Effector memory CD4-positive, alpha-beta T cell (primary cell): ENCODE measurements around the gene MAGEB16.

ENCODE experiments used
- DNase-seq, 3 donors: peaks; one replicate each; pipeline ENCODE4 v3.0.0-alpha.2; 2020
- H3K27ac ChIP-seq: 2 replicates; pipeline ENCODE4 v1.7.0; 2013; ENCODE audit warnings: mild to moderate bottlenecking, low read length, moderate library complexity; ENCODE audit not compliant: insufficient read depth, poor library complexity, severe bottlenecking
- H3K27me3 ChIP-seq: replicated peaks from 2 replicates; pipeline ENCODE4 v1.7.0; 2013; ENCODE audit warnings: mild to moderate bottlenecking, low read length; ENCODE audit not compliant: insufficient read depth, control insufficient read depth, poor library complexity, severe bottlenecking
- H3K36me3 ChIP-seq: 2 replicates; pipeline ENCODE4 v1.7.0; 2013; ENCODE audit warnings: mild to moderate bottlenecking, low read length, moderate library complexity; ENCODE audit not compliant: control insufficient read depth, insufficient read depth
- H3K4me1 ChIP-seq: 2 replicates; pipeline ENCODE4 v1.7.0; 2013; ENCODE audit warnings: low read length, mild to moderate bottlenecking; ENCODE audit not compliant: control insufficient read depth, insufficient read depth, poor library complexity, severe bottlenecking
- H3K4me3 ChIP-seq: 2 replicates; pipeline ENCODE4 v1.7.0; 2013; ENCODE audit warnings: low read length, low read depth, mild to moderate bottlenecking; ENCODE audit not compliant: insufficient read depth, poor library complexity, severe bottlenecking
- H3K9me3 ChIP-seq: 2 replicates; pipeline ENCODE4 v1.7.0; 2013; ENCODE audit warnings: mild to moderate bottlenecking, low read length, moderate library complexity; ENCODE audit not compliant: control insufficient read depth
- total RNA-seq, 3 donors: gene quantifications; one replicate each; lab custom pipeline; 2026; lab: John Stamatoyannopoulos, UW

Gene MAGEB16
- 0 reads per million in 3 donors for total RNA-seq

GRCh38 chrX:35798042-35798441, at the start of gene MAGEB16:
Gene MAGEB16, plus strand, starts transcription at chrX:35798342. Its CDS starts 3,855 bp downstream, at chrX:35802197.
- DNase-seq: no peak
- no peaks in the 10 kb centered on the region for H3K27me3 ChIP-seq
- H3K27ac ChIP-seq: no peak within 1 kb of the TSS
- no peaks in the 10 kb centered on the region for H3K9me3 ChIP-seq
- no peaks in the 10 kb centered on the region for H3K4me1 ChIP-seq
- H3K36me3 ChIP-seq: no peaks in the 10 kb centered on the region
- no peak within 1 kb of the TSS for H3K4me3 ChIP-seq

DNA sequence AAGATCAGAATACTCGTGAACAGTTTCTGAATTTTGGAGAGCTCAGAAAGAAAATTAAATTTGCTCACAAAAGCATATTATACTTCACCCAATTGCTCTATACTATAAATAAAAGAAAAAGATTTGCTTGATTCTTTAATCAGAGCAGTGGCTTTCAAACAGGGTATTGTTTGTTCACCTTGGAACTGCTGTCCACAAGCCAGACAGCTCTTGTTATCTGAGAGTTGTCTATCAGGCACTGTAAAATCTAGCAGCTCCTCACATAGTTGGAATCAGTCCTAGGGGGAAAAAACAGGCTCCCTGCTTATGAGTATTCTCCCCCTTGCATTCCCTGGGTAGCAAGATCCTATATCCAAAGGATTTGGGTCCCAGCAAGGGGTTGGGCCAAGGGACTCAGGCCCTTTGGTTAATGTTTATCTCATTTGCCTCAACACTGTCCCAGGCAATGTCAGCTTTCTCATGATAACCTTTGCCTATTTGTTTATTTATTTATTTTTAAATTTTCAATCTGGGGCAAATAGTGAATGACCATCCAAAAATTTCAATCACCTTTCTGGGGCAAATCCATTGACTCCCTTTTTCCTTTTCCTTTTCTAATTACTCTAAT, 24.1 kb upstream of the MAGEB16 start:
- H3K27ac ChIP-seq: no peak overlapping the region
- DNase-seq: no peak
- no peaks in the 10 kb centered on the region for H3K27me3 ChIP-seq
- H3K36me3 ChIP-seq: no peaks in the 10 kb centered on the region
- no peak overlapping the region for H3K4me3 ChIP-seq
- H3K4me1 ChIP-seq: no peaks in the 10 kb centered on the region
- H3K9me3 ChIP-seq: no peaks in the 10 kb centered on the region

DNA sequence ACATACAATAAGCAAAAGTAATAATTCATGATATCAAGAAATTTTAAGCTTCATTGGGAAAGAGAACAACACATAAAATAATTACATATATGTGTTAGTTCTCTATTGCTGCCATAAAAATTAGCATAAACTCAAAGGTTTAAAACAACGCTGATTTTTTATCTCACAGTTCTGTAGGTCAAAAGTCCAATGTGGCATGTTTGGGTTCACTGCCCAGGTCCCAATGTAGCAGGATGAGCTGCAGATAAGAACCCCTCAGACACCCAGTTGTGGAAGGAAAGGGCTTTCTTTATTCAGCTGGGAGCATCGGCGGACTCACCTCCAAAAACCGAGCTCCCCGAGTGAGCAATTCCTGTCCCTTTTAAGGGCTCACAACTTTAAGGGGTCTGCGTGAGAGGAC, 13.1 kb upstream of the MAGEB16 start:
- H3K4me3 ChIP-seq: no peak overlapping the region
- no peak for DNase-seq
- H3K27me3 ChIP-seq: no peaks in the 10 kb centered on the region
- no peak overlapping the region for H3K27ac ChIP-seq
- no peaks in the 10 kb centered on the region for H3K36me3 ChIP-seq
- no peaks in the 10 kb centered on the region for H3K9me3 ChIP-seq
- no peaks in the 10 kb centered on the region for H3K4me1 ChIP-seq

DNA sequence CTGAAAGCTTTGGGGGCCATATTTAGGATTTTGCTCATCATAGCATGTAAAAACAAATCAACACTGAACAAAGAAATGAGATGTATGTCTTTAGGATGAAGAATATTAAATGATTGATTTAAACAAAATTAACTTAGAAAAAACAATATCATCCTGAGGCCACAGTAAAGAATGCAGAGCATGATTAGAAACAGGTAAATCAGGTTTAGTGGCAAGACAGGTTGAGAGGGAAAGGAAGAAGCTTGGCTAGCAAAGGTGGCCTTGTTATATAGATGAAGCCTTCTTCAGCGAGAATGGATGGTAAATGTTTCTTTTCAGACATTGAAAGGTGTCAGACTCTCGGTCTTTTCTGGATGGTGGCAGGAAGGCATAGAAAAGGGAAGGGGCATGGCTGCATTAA, 11.9 kb upstream of the MAGEB16 start:
- no peak overlapping the region for H3K4me3 ChIP-seq
- DNase-seq: no peak
- H3K4me1 ChIP-seq: no peaks in the 10 kb centered on the region
- no peak overlapping the region for H3K27ac ChIP-seq
- no peaks in the 10 kb centered on the region for H3K9me3 ChIP-seq
- H3K36me3 ChIP-seq: no peaks in the 10 kb centered on the region
- H3K27me3 ChIP-seq: no peaks in the 10 kb centered on the region

DNA sequence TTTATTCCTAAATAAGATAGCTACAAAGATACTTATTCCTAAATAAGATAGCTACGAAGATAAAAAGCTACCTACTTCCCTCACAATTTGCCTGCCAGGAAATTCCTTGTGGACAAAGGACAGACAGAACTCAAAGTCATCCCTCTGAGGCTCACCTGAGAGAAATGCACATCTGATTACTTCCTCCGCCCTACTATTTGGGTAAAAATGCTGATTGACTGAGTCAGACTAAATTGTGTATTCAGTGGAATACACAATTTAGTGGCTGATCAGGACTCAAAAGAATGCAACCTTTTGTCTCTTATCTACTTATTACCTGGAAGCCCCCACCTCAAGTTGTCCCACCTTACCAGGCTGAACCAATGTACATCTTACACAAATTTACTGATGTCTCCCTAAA, 10.3 kb upstream of the MAGEB16 start:
- no peak overlapping the region for H3K27ac ChIP-seq
- H3K9me3 ChIP-seq: no peaks in the 10 kb centered on the region
- H3K4me3 ChIP-seq: no peak overlapping the region
- H3K27me3 ChIP-seq: no peaks in the 10 kb centered on the region
- no peaks in the 10 kb centered on the region for H3K36me3 ChIP-seq
- DNase-seq: no peak
- H3K4me1 ChIP-seq: no peaks in the 10 kb centered on the region

DNA sequence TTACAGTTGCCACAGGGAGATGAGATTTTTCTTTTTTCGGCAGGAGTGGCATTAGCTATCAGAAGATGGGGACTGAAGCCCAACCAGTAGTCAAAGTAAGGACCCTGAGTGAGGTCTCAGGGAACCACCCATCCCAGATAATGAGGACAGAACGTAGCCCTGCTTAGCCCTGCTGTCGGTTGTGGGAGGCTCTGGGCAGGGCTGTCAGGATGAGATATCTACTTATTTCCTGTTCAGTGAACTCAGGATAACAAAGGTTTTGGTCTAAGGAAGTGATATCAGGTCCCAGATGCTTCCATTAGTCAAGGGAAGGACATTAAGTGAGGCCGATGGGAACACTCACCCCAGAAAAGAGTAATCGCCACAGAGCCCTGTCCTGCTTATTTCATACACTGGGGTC, 2.3 kb downstream of the MAGEB16 start:
- Histone ChIP-seq H3K9me3 (no peaks in the 10 kb centered on the region), H3K27me3 (no peaks in the 10 kb centered on the region), H3K36me3 (no peaks in the 10 kb centered on the region), H3K4me3 (no peak overlapping the region), H3K4me1 (no peaks in the 10 kb centered on the region), H3K27ac (no peak overlapping the region)
- no peak for DNase-seq

DNA sequence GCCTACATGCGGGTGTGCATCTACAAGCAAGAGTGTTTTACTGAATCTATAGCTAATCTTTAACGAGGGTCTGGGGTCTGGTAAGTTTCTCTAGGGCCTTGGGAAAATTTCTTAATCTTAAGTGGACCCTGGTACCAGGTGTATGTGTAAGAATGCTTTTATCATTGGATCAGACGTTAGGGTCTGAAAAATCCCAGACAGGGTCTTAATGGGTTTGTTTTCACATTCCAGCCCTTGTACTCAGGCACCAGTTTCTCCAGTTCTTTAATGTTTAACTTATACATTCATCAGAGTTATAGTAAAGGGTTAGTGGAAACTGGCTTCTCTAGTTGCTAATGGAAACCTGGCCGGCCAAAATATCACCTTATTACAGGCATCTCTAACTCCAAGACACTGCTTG, 11.6 kb downstream of the MAGEB16 start:
- Histone ChIP-seq H3K27me3 (no peaks in the 10 kb centered on the region), H3K27ac (no peak overlapping the region), H3K4me3 (no peak overlapping the region), H3K4me1 (no peaks in the 10 kb centered on the region), H3K9me3 (no peaks in the 10 kb centered on the region), H3K36me3 (no peaks in the 10 kb centered on the region)
- DNase-seq: no peak

DNA sequence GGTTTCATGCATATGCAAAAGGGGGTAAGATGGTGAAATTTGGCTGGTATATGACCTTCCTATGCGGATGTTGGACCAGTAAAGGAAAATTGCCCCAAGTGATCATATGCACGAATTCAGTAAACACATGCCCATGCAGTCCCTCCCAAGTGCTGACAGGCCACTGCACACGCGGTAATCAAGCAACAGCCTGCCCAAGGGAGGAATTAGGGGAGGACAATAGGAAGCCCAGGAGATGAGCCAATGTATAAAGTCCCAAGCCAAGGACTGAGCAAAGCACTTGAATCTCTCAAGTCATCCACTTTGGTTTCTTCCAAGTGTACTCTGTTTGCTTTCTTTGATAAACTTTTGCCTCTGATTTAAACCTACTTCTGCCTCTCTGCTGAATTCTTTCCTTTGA, 21.1 kb downstream of the MAGEB16 start:
- no peaks in the 10 kb centered on the region for H3K4me1 ChIP-seq
- H3K27me3 ChIP-seq: no peaks in the 10 kb centered on the region
- no peak overlapping the region for H3K4me3 ChIP-seq
- H3K36me3 ChIP-seq: no peaks in the 10 kb centered on the region
- H3K9me3 ChIP-seq: no peaks in the 10 kb centered on the region
- DNase-seq: no peak
- no peak overlapping the region for H3K27ac ChIP-seq

DNA sequence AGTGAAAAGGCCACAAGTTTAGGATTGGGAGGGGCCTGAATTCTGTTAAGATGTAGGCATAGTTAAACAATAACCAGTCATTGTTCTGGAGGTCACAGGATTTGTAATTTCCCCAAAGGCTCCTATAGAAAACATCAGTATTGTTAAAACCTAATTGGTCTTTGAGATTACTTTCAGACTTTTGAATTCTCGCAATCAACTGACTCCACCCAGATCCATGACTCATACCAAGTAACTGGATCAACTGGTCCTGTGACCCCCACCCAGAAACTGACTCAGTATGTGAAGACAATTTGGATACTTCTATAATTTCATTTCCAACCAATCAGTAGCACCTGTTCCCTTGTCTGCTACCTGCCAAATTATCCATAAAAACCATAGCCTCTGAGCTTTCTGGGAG, 28.4 kb downstream of the MAGEB16 start:
- no peak for DNase-seq
- Histone ChIP-seq H3K27ac (no peak overlapping the region), H3K27me3 (no peaks in the 10 kb centered on the region), H3K36me3 (no peaks in the 10 kb centered on the region), H3K9me3 (no peaks in the 10 kb centered on the region), H3K4me1 (no peaks in the 10 kb centered on the region), H3K4me3 (no peak overlapping the region)

- Histone ChIP-seq H3K36me3 (no peaks in the 10 kb centered on the region), H3K4me3 (no peak overlapping the region), H3K9me3 (no peaks in the 10 kb centered on the region), H3K27me3 (no peaks in the 10 kb centered on the region), H3K27ac (no peak overlapping the region), H3K4me1 (no peaks in the 10 kb centered on the region)
- no peak for DNase-seq
Measured at GRCh38 chrX:35829501-35829900, 31.4 kb downstream of the MAGEB16 start.
